NCI-H748 treated with DMSO at 0.1 percent for 48 hours (cell line): ENCODE measurements around the gene GHRL.
"Not testable (repeated sequence)": the region's sequence is repeated elsewhere in the genome, so short reads cannot be mapped to it uniquely, and the experiment has no call there.

ENCODE experiments used
- DNase-seq: peaks from one replicate; lab custom pipeline; 2025; lab: John Stamatoyannopoulos, UW

Gene GHRL

DNA sequence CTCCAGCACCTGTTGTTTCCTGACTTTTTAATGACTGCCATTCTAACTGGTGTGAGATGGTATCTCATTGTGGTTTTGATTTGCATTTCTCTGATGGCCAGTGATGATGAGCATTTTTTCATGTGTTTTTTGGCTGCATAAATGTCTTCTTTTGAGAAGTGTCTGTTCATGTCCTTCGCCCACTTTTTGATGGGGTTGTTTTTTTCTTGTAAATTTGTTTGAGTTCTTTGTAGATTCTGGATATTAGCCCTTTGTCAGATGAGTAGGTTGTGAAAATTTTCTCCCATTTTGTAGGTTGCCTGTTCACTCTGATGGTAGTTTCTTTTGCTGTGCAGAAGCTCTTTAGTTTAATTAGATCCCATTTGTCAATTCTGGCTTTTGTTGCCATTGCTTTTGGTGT is 5.3 kb upstream of the GHRL start:
- not testable (repeated sequence) for DNase-seq

DNA sequence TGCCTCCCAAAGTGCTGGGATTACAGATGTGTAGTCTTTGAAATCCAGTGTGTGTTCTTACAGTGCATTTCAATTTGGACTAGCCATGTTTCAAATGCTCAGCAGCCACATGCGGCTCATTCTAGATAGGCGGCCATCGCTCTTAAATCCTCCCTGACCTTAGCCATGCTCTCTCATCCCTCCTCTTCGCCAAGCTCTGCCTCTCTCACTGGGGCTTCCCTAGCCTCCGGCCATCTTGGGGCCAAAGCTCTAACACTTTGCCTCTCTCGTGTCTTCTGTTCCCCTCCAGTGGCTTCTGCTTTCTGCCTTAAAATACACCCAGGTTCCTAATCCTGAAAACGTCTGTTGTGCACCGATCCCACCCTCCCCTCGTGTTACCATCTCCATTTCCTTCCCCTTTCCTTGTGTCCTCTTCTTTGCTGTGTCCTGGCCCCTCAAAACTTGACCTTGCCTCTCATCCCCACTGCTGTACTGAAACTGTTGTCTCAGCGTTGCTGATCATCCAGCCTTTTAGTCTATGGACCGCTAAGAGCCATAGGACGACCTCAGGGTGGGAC is 1.4 kb upstream of the GHRL start:
- DNase-seq, result no peak

DNA sequence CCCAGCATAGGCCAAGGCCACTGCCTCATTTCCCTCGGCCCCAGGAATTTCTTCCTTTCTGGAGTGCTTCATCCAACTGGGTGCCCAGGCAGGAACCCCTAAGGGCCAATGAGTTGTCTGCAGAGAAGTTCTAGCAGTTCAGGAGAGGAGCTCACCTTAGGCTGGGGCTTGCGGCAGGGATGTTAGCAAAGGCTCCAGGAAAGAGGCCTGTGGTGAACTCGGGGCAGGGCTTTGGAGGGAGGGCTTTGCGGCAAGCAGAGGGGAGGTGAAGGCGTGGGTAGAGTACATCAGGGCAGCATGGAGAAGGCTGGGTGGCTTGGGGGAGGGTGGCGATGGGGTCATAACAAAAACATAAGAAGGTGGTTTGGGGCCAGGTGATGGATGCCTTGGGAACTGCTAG is 1.1 kb downstream of the GHRL start:
- DNase-seq, result no peak

DNA sequence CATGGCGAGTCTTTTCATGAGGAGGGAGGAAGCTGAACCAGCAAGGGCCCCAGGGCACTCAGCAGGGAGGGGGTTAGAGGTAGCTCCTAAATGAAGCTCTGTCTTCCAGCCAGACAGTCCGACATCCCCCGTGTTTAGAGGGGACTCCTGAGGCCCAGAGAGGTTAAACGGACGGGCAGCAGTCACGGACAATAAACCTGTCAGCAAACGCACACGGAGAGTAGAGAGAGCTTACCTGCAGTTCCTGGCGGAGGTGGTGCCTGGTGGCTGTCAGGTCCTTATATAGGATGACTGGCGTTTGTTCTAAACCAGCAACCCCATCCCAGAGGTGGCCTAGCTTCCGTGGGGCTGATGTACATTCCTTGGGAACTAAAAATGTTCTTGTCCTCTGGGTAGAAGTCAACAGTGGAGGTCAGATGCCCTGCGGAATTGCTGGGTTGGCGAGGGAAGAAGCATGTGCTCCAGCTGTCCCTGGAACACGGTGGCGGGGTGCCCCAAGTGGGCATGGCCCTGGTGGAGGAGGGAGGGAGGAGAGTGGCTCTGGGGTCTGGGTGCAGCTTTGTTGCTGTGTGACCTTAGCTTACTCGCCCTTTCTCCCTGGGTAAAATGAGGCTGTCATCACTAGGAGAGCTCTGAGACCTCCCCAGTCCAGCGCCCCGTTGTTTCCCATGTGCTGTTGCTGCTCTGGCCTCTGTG is 2.1 kb downstream of the GHRL start:
- DNase-seq, result no peak

DNA sequence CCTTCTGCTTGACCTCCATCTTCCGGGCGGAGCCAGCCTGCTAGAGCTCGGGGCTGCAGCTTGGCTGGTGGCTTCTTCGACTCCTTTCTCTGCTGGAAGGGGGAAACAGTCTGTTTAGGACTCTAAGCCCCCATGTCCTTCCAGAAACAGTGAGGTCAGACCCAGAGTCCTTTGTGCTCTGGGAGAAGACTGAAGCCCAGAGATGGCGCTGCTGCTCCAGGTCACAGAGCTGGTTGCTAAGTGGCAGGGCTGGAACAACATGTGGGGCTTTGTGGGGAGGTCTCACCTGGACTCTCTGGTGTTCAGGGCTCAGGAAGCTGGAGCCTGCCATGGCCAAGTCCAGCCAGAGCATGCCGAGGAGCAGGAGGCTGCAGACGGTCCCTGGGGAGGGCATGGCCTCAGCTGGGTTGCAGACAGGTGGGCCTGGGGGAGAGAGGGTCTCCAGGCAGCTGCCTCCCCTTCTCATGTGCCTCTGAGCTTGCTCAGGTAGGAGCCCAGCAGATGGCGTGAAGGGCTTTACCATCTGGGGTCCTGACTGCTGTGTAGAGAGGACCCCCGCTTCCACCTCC is 2.9 kb downstream of the GHRL start:
- no peak for DNase-seq

DNA sequence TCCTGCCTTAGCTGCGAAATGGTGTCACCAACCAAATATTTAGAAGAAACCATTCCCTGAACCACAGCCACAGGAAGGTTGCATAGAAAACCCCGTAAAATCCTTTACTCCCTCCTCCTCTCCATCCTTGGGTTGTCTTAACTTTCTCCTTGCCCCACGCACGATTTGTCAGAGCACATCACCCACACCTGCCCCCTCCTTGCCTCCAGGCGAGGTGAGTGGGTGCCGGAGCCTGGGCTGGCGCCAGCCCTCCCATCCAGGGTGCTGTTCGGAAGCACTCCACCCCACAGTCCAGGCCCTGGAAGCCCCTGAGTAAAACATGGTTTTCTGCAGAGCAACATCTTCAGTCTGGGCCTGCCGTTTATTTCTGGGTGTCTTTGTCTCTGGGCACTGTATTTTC is 3.7 kb downstream of the GHRL start:
- DNase-seq, result no peak

DNA sequence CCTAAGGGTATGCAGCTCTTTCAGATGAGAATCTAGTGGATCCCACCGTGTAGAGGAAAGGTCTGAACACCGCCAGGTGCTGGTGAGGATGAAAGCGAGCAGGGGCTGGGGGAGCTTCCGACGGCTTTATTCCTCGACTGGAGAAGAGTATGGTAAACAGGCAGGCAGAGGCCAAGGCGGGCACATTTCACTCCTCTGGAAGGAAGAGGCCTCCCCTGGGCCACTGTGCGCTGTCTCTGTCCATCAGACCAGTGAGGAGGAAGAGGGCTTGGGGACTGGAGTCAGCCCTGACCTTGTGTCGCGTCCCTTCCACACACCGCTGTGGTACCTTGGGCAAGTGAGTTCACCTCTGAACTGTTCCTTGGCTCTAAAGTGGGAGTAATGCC is 4.2 kb downstream of the GHRL start:
- DNase-seq, result no peak

DNA sequence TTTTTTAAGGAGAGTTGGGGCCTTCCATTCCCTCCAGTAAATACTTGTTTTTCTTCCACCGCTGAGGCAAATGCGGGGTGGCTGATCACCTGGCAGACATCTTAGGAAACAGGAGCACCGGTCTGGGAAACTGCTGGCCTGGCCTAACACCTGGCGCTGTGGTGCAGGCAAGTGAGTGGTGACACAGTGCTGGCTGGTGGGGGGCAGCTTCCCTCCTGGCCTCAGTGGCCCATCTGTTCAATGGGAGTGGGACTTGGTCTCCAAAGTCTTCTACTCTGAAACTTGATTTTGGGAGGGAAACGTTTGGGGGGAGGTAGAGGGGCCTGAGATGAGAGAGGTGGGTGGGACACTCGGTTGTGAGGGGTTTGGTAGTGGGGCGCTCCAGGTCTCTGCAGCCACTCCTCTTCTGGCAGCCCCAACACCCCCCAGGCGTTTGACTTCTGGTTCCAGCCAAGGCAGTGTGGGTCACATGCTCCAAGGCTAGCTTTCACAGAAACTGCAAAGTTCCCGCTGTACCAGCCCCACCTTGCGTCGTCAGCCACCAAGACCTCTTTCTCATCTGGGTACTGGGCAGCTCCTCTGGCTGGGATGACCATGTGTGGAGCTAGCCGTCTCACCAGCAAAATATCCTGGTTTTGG is 4.7 kb downstream of the GHRL start:
- DNase-seq, result no peak

DNA sequence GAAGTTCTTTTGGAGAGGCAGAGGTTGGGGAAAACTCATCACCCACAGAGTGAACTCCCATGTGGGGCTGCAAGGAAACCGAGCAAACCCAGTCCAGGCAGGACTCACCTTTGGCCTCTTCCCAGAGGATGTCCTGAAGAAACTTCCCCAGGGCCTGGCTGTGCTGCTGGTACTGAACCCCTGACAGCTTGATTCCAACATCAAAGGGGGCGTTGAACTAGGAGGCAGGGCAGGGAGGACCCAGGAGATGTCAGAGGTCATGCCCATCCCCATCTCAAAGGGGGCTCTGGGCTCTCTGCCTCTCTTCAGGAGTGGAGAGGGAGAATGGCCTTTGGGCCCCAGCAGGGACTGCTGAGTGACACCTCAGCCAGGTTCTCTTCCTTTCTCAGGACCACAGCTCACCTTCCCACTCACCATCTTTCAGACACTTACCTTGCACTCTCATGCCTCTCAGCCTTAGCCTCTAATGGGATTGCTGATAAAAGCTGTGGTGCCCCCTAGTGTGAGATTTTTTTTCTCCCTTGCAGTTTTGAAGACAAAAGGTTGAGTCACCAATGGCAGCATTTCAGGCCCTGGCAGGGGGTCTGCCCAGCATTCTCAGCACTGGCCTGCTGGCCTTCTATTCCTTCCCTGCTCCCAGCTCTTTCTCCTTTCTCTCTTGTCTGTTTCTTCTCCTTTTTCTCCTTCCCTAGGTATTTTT is 6.0 kb downstream of the GHRL start:
- no peak for DNase-seq

DNA sequence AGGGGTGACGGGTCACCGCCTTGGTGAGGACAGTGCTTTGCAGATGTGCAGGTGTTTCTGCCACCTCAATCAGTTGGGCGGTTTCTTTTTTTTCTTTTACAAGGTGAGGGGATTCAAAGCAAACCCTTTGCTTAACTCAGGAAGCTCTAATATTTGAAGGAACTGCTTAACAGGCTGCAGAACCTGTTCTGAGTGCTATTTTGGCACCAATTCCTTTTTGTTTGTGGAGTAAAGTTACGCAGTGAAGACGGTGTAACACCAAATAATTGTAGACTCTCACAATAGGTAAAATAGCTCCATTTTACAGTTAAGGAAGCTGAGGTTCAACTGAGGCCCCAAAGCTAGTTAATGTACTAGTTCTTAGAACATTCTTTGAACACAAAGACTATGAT is 6.6 kb downstream of the GHRL start:
- DNase-seq, result no peak

DNA sequence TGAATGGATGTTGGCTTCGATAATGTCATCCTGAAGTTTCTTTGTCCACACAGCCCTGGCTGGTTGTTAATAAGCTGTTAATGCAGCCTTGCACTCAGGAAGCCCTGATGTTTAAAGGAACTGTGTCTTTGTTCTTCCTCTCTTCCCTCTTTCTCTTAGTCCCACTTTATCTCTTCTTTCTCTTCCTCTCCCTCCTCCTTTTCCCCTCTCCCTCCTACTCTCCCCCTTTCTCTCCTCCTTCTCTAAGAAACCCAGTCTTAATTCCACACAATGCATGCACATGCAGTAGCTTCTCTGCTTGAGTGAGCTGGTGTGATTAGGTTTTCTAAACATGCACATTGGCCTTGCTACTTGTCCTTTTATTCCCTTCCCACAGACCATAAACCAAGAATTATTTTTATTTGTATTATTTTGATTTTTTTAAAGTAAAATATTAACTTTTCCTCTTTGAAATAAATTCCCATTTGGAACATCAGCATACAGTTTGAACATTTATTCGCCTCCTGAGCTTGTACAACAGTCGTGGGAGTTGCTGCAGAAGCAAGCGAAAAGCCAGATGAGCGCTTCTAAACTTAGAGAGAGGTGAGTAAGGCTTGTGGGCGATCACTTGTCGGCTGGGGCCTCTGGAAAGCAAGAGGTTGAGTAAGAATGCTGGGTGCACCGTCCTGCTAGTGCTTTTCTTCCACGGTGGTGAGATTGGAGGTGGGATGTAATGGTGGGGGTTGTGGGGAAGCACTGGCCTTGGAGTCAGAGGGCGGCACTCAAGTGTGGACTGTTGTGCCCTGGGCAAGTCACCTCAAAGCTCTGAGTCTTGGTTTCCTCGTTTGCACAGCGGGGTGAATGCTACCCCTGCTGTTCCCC is 7.2 kb downstream of the GHRL start:
- no peak for DNase-seq

DNA sequence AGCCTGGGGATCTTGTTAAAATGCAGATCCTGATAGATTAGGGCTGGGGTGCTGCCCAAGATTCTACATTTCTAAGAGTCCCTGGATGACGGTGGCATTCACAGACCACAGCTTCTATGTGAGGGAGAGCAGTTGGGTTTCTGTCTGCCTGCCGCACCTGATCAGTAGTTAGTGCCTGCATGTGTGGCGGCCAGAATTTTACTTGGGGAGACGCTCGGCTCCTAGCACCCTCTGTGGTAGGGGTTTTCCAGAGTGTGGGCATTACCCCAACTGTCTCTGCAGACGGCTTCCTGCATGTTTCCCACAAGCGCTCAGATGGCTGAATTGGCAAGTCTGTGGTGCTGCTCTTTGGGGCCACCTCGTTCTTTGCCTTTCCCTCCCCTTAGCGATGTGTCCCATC is 8.3 kb downstream of the GHRL start:
- DNase-seq, result no peak

DNA sequence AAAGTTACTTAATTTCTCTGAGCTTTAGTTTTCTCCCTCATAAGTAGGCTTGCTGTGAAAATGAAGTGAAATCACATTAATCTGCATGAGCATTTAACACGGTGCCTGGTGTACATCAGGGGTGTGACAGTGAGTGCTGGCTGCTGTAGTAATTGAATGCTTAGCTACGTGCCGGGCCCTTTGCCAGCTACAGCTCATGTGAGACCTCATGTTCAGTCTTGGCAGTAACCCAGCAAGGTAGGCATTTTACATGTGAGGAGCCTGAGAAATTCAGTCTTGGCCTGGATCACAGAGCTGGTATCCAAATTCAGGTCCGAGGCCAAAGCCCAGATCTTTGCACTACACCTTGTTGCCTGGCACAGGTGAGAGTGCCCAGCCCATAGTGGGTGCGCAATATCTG is 9.1 kb downstream of the GHRL start:
- no peak for DNase-seq

DNA sequence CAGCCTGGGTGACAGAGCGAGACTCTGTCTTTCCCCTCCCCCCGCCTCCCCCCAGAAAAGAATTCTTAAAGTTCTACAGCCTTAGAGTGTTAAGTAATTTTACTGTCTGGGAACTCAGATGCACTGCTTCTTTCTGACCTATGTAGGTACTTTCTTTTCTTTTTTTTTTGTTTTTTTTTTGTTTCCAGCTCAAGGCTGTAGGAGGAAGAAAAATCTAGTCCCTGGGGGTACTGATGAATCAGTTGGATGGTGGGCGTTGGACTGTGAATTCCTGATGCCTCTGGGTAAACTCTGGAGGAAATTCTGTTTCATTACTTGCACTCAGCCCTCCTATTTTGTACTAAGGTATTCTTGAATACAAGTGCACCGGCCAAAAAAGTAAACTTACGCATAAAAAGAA is 10.8 kb downstream of the GHRL start:
- DNase-seq, result no peak

DNA sequence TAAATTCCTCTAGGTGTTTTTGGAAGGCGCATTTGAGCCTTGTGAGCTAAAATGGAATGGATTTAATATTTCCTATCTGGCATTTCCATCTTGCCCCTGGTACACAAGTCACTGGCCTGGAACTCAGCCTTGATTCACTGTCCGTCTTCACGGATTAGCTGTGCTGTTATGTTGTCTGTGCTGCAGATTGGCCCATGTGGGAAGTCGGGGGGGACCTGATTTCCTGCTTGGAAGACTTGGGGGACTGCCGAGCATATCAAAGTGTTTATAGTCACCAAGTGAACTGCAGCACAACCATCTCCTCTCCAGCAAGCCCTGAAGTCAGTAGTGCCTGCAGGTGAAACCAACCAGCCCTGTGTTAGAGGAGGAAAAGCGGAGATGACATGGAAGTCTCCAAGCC is 12.2 kb downstream of the GHRL start:
- no peak for DNase-seq

DNA sequence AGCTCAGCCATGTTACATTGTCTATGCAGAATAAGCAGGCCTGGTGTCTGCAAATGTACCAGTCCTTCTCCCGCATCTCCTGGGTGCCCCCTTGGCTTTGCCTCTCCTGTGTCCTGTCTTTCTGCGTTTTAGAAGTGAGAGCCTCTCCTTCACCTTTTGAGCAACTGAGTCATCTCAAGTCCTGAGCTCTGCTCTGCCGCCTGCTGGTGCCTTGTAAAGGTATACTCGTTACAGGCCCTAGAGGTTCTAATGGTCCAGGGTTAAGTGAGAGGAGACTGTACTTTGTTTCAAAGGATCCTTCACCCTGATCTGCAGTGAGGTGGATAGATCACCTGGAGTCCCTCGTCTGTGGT is 12.6 kb downstream of the GHRL start:
- DNase-seq, result no peak

DNA sequence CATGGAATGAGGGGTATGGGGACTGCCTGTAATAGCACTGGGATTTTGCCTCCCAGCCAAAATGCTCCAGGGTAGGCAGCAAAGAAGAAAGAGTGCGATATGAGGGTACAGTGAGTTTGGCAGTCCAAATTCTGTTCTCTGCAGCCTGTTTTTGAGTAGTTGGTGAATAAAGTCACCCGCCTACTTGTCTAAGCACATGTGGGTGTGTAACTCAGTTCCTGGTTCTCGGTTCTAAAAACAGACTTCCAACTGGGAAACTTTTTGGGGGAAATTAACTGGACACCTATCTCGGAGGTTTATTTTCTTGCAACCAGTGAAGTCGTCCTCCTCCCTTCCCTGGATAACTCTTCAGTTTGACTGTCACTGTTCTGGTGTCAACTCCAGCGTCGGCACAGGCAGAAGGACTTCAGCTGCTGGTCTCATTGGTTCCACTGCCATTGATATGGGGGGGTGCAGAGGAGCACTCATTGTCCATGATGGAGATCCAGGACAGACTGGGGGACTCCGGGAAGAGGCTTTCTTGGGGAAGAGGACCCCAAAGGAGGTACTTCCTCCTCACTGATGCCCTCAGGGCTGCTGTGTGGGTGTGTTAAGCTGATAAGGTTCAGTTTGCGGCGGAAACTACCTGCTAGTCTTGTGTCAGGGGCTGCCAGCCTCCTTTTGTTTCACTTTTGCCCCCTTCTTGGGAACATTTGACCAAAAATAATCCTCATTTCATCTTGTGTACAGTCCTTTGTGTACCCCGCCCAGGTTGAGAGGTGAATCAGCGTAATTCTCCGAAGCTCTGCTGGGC is 13.2 kb downstream of the GHRL start:
- DNase-seq, result no peak

DNA sequence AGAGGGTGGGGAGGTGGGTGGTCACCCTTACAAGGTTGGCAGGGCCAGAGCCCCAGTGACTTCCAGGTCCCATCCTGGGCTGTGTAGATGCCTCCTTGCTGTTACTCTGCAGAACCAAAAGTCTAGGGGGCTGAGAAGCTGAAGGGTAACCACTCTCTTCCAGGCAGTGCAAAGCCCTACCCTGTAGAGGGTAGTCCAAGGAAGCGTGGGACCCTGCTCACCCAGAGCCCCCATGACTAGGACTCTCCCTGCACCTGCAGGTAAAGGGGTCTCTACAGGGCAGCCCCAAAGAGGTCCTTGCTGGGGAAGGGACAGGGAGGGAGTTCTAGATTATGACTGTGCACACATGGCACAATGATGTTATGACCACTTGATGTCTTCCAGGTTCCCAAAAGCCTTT is 14.2 kb downstream of the GHRL start:
- DNase-seq, result no peak

DNA sequence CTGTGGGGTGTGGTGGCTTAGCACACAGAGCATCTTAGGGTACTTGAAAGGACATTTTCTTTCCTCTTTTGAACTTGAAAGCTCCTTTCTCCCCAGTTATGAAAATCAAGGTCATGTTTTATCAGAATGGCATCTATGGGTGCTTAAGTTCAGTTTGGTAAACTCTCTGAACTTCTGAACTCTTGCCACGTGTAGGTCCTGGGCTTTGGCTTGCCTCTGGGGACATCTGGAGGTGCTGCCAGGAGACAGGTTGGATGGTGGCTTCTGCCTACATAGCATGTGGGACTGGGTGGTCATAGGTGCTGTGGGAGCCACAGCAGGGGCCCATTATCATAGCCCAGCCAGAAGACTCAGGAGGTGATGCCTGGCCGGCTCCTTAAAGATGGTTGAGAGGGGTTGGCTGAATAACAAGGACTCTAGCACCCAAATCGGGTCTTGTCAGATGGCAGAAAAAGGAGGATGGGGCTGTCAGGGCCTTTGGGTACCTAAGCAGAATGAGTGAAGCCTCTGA is 15.6 kb downstream of the GHRL start:
- no peak for DNase-seq

DNA sequence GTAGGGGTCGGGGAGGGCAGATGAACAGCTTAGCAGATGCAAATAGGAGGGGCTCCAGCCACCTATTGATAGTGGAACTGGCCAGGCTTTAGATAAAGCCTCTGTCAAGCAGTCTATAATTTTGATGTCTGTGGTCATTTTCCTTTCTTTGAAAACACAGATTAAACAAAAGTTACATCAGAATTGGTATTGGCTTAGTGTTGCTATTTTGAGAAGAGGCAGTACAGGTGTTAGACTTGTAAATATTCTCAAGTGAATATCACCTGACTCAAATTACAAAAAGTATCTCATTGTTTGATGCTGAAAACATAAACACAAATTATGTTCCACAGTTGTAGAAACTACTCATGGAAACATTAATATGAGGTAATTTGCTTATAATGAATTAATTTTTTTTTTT is 18.1 kb downstream of the GHRL start:
- DNase-seq, result peak; percentile 6

DNA sequence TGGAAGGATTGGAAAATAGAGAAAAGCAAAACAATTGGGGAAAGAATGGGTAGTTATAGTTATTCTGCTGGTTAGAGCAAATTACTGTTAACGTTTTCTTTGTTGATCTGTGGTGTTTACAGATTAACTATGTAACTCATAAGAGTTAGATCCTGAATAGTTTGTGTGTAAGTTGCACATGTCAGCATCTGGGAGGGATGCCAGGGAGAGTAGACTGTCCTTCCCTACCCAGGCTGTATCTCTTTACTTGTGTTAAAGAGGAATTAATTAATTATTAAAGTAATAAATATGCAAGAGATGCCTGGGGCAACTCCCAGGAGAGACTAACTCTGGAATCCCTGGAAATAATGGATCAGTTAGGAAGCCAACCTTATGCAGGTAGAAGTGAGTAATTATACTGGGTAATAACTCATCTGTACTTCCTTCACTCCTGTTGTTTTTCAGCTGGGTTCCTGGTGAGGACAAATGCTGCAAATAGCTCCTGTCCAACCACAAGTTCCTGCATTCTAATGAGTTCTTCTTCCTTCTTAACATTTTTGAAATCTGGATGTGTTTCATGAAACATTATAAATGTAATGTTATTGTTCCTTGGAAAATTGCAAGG is 18.9 kb downstream of the GHRL start:
- DNase-seq, result no peak
